Activated CD4-positive, alpha-beta T cell treated with anti-CD3 and anti-CD28 coated beads for 24 hours (primary cell): Measurements from ENCODE around the gene MACC1.
"Not testable (repeated sequence)": the region's sequence is repeated elsewhere in the genome, so short reads cannot be mapped to it uniquely, and the experiment has no call there.

Experiments used
- DNase-seq, 2 donors: peaks; one replicate each; pipeline ENCODE4 v3.0.0-alpha.2; 2020; ENCODE audit warnings: low read depth in 2 of 2

MACC1 gene

DNA sequence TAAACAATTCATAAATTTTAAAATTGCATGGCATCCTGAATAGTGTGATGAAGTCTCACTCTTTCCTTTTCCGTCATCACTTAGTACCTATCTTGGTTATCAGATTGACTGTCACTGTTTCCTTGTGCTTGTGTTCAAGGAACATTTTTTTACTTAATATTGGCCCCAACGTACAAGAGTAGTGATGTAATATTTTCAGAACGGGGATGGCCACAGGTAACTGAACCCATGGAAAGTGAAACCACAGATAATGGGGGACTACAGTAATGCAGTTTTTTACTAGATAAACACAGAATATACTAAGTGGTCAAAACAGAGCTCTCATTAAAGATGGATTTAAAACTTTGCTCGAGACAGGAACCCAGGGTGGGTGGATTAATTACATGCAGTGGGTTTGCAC lies 85.4 kb downstream of the MACC1 start:
- no peak for DNase-seq

DNA sequence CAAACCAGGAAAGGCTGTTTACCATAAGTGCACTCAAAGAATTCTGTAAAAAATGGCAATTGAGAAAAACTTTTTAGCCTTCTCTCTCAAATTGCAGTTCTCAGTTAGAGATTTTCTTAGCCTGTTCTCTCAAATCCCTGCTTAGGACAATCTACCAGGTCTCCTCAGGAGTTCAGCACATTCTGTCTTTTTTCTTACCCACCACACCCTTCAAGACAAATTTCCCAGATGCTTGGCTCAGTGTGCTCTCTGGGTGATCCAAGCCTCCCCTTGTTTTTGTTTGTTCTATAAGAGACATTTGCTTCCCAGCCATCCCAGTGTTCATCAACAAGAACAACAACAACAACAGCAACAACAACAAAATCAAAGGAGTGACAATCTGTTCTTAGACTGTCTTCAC lies 87.3 kb downstream of the MACC1 start:
- DNase-seq, result no peak

DNA sequence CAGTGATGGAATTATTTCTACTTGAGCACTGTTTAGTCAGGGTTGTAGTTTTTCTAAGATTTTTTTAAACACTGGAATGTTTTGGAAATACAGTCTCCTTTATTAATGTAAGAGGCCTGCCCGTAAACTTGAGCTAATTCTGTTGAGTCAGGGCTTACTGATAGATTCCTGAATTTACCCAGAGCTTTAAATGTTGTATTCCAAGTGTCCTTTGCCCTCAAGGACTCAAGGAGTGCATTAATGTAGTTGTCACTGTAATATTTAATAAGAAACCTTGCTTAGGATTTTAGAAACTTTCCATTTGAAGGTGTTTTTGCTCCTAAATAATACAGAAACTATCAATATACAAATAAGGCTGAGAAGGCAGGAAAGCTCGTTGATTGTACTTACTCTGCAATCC lies 89.2 kb downstream of the MACC1 start:
- no peak for DNase-seq

DNA sequence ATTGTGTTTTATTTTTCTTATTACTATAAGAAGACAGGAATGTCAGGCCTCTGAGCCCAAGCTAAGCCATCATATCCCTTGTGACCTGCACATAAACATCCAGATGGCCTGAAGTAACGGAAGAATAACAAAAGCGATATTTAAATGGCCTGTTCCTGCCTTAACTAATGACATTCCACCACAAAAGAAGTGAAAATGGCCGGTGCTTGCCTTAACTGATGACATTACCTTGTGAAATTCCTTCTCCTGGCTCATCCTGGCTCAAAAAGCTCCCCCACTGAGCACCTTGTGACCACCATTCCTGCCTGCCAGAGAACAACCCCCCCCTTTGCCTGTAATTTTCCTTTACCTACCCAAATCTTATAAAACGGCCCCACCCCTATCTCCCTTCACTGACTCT lies 91.1 kb downstream of the MACC1 start:
- not testable (repeated sequence) for DNase-seq

DNA sequence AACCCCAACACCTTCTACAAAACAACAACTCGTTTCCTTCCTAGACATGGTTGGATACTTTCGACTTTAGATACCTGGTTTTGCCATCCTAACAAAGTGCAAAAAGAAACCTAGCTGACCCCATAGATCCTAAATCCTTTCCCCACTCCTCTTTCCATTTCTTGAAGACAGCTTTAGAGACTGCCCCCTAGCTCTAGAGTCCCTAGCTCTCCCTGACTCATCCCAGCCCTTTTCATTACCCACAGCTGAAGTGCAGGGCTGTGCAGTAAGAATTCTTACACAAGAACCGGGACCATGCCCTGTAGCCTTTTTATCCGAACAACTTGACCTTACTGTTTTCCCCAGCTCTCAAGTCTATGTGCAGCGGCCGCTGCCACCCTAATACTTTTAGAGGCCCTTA lies 93.1 kb downstream of the MACC1 start:
- DNase-seq, result not testable (repeated sequence)

DNA sequence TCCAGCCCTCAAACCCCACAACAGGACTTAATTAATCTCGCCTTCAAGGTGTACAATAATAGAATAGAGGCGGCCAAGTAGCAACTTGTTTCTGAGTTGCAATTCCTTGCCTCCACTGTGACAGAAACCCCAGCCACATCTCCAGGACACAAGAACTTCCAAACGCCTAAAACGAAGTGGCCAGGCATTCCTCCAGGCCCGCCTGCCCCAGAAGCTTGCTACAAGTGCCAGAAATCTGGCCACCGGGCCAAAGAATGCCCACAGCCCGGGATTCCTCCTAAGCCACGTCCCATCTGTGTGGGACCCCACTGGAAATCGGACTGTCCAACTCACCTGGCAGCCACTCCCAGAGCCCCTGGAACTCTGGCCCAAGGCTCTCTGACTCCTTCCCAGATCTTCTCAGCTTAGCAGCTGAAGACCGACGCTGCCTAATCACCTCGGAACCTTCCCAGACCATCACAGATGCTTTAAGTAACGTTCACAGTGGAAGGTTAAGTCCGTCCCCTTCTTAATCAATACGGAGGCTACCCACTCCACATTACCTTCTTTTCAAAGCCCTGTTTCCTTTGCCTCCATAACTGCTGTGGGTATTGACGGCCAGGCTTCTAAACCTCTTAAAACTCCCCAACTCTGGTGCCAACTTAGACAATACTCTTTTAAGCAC lies 94.4 kb downstream of the MACC1 start:
- DNase-seq, result not testable (repeated sequence)

DNA sequence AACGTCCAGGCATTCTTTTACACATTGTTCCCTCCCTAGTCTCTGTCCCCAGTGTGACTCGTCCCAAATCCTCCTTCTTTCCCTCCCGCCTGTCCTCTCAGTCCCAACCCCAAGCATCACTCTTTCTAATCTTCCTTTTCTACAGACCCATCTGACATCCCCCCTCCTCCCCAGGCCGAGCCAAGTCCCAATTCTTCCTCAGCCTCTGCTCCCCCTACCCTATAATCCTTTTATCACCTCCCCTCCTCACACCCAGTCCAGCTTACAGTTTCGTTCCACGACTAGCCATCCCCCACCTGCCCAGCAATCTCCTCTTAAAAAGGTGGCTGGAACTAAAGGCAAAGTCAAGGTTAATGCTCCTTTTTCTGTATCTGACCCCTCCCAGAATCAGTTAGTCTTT lies 95.1 kb downstream of the MACC1 start:
- no peak for DNase-seq

DNA sequence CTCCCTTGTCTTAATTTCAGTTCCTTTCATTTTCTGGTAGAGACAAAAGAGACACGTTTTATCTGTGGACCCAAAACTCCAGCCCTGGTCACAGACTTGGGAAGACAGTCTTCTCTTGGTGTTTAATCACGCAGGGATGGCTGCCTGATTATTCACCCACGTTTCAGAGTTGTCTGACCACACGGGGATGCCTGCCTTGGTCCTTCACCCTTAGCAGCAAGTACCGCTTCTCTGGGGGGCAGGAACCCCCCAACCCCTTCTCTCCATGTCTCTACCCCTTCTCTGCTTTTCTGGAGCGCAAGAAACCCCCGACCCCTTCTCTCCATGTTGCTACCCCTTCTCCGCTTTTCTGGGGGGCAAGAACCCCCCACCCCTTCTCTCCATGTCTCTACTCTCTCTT lies 95.8 kb downstream of the MACC1 start:
- DNase-seq, result no peak

DNA sequence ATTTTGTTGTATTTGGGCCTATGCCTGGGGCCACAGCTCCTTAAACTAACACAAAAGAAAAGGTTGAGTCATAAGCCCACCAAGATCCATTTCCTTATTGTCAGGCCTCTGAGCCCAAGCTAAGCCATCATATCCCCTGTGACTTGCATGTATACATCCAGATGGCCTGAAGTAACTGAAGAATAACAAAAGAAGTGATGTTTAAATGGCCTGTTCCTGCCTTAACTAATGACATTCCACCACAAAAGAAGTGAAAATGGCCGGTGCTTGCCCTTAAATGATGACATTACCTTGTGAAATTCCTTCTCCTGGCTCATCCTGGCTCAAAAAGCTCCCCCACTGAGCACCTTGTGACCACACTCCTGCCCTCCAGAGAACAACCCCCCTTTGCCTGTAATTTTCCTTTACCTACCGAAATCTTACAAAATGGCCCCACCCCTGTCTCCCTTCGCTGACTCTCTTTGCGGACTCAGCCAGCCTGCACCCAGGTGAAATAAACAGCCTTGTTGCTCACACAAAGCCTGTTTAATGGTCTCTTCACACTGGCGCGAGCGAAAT lies 96.5 kb downstream of the MACC1 start:
- DNase-seq, result not testable (repeated sequence)

DNA sequence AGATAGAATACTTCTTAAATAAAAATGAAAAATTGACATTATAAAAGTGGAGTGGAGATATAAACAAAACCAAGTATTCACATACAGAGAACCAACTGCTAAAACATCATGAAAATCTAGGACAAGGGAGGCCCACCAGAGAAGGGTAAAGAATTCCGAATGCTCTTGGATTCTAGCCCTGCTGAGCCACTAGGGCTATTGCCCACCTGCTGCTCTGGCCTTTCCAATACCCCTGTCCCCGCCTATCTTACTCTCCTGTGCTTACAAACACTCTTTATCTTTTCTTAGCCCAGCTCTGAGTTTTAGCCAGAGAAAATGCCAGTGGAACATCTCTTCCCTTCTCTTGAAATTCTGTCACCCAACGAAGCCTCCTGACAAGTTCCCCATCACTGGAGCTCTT lies 100.3 kb downstream of the MACC1 start:
- DNase-seq, result no peak

DNA sequence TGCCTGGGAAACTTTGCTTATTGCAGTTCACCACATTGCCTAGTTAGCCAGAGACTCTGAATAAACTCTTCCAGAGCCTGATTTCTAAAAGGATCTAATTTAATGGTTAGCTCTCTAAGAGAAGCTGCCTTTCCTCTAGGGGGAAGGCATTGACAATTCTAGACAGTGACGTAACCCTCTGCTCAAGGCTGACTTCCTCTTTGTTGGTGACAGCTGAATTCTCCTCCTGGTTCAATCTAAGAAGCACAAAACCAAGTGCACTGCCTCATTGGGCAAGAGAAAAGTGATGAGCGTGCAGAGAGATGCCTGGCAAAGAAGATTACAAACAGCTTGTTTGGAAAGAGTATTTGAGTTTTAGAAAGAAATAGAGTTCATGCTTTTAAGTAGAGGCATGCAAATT lies 102.7 kb downstream of the MACC1 start:
- no peak for DNase-seq

DNA sequence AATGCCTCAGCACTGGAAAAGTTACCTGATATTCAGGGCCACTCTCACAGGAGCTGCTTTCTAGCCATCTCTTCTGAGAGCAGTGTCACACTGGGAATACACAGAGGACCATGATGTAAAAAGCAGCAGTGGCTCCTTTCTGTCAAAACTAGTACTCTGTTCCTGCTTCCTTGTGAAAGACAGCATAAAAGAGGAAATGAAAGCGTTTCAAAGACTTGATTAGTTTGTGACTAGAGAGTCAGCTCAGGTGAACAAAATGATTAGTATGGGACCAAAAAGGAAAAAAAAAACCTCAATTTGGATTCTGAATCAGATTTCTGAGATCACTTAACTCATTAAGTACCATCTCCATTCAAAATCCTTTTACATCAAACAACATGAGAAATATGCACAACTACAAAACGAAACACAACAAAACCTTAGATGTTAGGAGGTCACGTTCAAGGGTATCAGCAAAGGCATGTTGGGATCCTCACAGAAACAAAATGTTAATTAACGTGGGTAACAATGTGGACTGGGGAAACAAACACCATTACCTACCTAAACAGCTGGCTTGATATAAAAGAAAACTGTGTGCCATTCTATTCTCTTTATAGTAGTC lies 103.7 kb downstream of the MACC1 start:
- DNase-seq, result no peak

DNA sequence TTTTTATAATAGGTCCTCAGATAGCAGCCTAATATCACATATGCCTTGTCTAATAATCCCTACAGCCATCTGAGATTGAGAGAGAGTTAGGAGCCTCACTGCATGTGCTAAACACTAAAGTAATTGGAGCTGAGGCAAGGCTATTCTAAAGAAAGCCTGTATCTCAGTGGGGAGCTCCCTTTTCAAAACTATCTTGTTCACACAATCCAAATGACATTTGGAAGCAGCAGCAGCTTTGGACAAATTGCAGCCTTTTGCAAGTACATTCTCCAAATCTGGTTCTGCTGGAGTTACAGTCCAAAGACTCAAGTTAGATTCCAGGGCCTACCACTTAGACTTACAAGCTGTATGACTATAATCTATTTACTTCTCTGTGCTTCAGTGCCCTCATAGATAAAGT lies 104.5 kb downstream of the MACC1 start:
- no peak for DNase-seq

DNA sequence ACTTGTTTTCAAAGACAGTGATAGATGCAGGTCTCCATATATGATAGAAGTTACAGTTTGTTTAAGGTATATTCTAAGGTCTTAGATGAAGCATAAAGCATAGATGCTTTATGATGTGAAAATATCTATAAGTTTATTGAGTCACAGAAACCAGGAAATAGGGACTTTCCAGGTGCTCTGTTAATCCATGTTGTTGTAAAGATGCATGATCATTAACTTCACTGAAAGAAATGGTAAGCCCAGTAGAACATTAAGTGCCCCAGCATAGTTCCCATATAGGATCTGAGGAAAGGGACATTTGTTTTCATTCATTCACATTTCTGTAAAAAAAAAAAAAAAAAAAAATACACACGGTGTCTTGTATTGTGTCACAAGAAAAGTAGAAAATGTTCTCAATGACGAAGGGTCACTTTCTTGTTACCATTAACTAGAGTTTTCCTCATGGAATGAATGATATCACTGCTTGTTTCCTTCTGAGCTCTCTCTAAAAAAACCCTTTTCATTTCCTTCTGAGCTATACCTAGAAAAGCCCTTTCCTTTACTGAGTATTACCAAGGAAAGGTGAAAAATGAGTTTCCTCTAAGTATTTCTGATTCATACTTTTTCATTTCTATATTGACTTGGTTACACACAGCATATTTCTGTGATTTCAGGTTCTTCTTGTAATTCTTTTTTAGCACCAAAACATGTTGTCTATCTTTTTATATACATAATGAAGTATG lies 105.2 kb downstream of the MACC1 start:
- DNase-seq, result no peak

DNA sequence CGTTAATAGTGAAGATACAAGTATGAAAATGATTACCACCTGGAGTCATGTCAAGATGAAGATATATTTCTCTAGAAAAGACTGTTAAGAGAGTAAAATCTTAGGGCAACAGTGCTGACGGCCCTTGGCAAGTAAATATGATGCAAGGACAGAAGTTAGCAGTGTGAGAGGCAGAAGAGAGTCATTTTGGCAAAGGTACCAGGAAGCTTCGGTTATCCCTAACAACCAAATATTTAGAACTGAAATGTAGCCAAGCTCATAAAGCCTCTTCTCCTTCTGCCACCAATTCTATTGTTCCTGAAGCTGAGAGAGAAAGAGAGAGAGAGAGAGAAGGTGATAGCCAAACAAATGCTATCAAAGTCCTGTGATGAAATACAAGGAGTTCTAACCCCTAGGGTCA lies 109.6 kb downstream of the MACC1 start:
- no peak for DNase-seq

DNA sequence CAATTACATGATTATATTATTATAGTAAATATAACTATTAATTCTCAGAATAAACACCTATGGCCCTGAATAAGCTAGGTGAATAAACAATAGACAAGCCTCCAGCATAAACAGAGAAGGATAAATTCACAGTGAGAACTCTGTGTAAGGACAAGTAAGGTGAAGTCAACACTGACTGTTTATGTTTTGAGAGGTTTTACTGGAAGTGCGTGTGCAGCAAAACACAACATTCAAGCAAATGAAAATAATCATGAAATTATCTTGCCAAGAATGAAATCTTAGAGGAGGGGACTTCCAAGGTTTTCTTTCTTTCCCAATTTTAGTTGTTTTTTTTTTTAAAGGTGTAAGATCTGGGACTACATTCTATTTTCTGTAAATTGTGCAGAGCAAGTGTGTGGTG lies 112.5 kb downstream of the MACC1 start:
- DNase-seq, result no peak

DNA sequence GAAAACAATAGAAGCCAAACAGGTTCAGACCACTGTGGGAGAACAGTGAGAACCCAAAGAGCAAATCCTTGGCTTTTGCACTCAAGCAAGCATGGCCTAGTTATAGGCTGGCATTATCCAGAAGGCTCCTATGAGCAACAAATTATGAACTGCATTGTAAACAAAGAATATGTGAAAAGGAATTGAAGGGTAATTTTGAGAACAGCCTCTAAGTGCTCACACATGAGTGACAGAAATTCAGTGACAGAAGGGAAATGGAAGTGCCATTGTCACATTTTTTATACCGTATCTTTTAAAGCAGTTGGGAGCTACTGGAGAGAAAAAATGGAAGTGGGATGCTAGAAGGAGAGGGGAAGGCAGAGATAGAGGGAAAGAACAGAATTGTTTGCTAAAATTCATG lies 114.2 kb downstream of the MACC1 start:
- no peak for DNase-seq

DNA sequence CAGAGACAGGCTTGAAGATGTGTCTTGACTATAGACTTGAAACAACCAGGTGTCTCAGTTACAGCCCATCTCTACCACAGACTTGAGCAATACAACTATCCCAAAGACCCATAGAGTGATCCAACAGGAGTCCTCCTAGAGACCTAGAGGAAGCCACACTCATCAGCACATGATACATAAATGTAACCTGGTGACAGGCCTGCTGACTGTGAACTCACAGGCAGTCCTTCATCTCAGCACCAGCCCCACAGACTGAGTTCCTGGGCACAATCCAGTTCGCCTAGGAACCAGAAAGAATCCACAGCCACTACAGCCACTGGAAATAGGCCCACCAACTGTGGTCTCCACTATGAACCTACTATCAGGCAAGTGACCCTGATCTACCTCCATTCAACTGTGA lies 121.3 kb downstream of the MACC1 start:
- DNase-seq, result no peak

DNA sequence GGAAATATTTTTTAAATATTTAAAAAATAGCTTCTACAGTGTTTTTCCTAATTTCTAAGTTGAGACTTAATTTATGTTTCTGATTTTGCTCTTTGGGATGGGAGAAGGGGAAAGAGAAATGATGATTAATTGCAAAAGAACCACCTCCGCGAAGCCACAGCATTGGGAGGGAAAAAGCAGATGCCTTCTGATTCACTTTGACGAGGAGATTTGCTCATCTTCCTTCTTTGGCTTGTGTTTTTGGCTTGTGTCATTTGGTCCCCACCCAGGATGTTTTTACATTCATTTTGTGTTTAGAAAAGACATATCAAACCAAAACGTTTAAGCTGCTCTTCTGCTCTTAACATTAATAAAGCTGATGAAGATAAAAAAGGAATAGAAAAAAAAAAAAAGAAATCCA lies 121.7 kb downstream of the MACC1 start:
- DNase-seq, result no peak

DNA sequence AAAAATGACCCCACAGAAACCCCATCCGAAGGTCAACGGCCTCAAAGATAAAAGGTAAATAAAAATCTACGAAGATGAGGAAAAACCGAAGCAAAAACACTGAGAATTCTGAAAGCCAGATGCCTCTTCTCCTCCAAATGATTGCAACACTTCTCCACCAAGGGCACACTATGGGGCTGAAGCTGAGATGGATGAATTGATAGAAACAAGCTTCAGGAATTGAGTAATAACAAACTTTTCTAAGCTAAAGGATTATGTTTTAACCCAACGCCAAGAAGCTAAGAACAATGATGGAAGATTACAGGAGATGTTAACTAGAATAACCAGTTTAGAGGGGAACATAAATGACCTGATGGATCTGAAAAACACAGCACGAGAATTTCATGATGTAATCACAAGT lies 127.8 kb downstream of the MACC1 start:
- DNase-seq, result no peak

DNA sequence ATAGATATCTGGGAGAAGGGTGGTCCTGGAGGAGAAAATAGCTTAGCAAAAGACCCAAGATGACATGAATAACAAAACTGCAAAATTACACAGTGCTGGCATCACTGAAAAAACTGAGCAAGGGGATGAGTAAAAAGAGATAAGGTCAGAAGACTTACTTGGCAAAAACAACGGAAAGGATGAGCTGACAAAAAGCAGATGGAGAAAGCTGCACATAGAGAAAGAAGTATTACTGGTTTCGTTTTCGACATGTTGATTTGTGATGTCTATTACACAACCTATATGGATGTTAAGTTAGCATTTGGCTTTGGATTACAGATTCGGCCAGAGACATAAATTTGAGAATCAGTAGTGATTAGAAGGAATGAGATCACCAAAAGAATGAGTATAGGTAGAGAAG lies 132.1 kb downstream of the MACC1 start:
- no peak for DNase-seq
